Kidney (tissue), 22 donors: Measurements from ENCODE around the gene CRHR1. TPM values are rescaled to one million over a fixed set of nuclear protein-coding genes. Genes with fewer than 3 reads are reported as not detected.
A peak's percentile ranks its signal among the peaks of the same experiment; 100 is the strongest.

Experiments used
- DNase-seq, 5 donors: peaks; one replicate each; pipeline ENCODE4 v3.0.0-alpha.2; 2013 to 2020
- FAIRE-seq: peaks from 2 replicates; lab custom pipeline; 2012; peaks lifted over from hg19 to GRCh38; lab: Jason Lieb, UNC
- H3K27ac ChIP-seq, 2 donors: one replicate each; pipeline ENCODE4 v1.7.0; 2013; ENCODE audit warnings: low read depth in 2 of 2, low read length in 2 of 2, inconsistent platforms in 1 of 2
- H3K27me3 ChIP-seq: one replicate; pipeline ENCODE4 v1.7.1; 2013; ENCODE audit warnings: low read length, inconsistent platforms; ENCODE audit not compliant: control insufficient read depth, insufficient read depth
- H3K36me3 ChIP-seq, 3 donors: one replicate each; pipeline versions ENCODE4 v1.7.0 to v1.7.1; 2013; ENCODE audit warnings: low read length in 3 of 3, control low read depth in 1 of 3, inconsistent platforms in 1 of 3; ENCODE audit not compliant: insufficient read depth in 3 of 3, control insufficient read depth in 2 of 3
- H3K4me1 ChIP-seq, 3 donors: one replicate each; pipeline versions ENCODE4 v1.7.0 to v1.7.1; 2013; ENCODE audit warnings: low read length in 3 of 3, inconsistent platforms in 1 of 3, low read depth in 1 of 3; ENCODE audit not compliant: control insufficient read depth in 2 of 3, insufficient read depth in 2 of 3
- H3K4me3 ChIP-seq, 3 donors: one replicate each; pipeline versions ENCODE4 v1.7.0 to v1.8.1; 2013; ENCODE audit warnings: low read length in 3 of 3, control low read depth in 1 of 3, inconsistent platforms in 1 of 3
- H3K9ac ChIP-seq, 3 donors: one replicate each; pipeline versions ENCODE4 v1.7.0 to v1.7.1; 2013; ENCODE audit warnings: low read length in 3 of 3, control low read depth in 1 of 3, inconsistent platforms in 1 of 3
- H3K9me3 ChIP-seq, 3 donors: one replicate each; pipeline versions ENCODE4 v1.7.0 to v1.7.1; 2013; ENCODE audit warnings: low read length in 3 of 3, control low read depth in 1 of 3, inconsistent platforms in 1 of 3; ENCODE audit not compliant: control insufficient read depth in 2 of 3, insufficient read depth in 1 of 3
- intact Hi-C: fragments of 100-400 bp; cut with DNase I; formaldehyde crosslinking; loops from one replicate; pipeline ENCODE4 v1.11.1; 2022
- long read RNA-seq, 10 donors: library from polyadenylated mRNA in 1 of 10; unstranded in 1 of 10; transcript quantifications; one replicate each; pipeline ENCODE4 v2.0.0 and lab custom pipeline, GENCODE V29; 2021 to 2026
- polyA plus RNA-seq: library from polyadenylated mRNA; stranded (reverse); fragments of 350-450 nt; fragmentation: Illumina TruSeq; extraction: RNeasy Lipid Tissue Mini Kit (QIAGEN cat#74804); gene quantifications from one replicate; pipeline ENCODE4 v1.2.3, GENCODE V29; 2014; ENCODE audit warnings: low read depth, low replicate concordance; ENCODE audit not compliant: insufficient read depth
- total RNA-seq: library from RNA; stranded (reverse); fragmentation: NEBNext Ultra II Directional; extraction: Animal tissue kit (Norgen Biotek cat#: 25700); gene quantifications from one replicate; pipeline ENCODE4 v1.2.1, GENCODE V29; 2021
- TF ChIP-seq, protein P1 (sequence below): IDR thresholded peaks from 3 replicates; pipeline ENCODE4 v1.5.1; 2012; ENCODE audit warnings: mild to moderate bottlenecking, moderate library complexity, borderline replicate concordance; ENCODE audit not compliant: insufficient read depth; ENCODE audit errors: extremely low read depth
- donor health status: control.
- donor health status: control.
- donor health status: control.
- donor health status: control.
- donor health status: control.
- donor health status: DM: yes; HTN: yes; CAD: no.
- donor health status: Normal renal cell carcinoma (clear cell type).

The CRHR1 gene
- total RNA-seq: not detected
- not detected for polyA plus RNA-seq
- long read RNA-seq, donor 1: 0 reads
- long read RNA-seq, donor 2: 0 reads
- long read RNA-seq, donor 3: 0 reads
- long read RNA-seq, donor 4: 0 reads
- long read RNA-seq, donor 5: 0 reads
- long read RNA-seq, donor 6: 0 reads
- long read RNA-seq, donor 7: 0 reads
- long read RNA-seq, donor 8: 0 reads
- long read RNA-seq, donor 9: 0 reads
- long read RNA-seq, donor 10: 0 reads

GRCh38 chr17:45784293-45784740 is at the start of gene CRHR1:
CRHR1 (plus strand) TSS chr17:45784320; CDS start chr17:45784545, 225 bp downstream.
- Histone ChIP-seq H3K27ac (no peak within 1 kb of the TSS), H3K4me1 (peaks cover 0 to 5% (median 0%) of the 10 kb centered on the region in 3 donors), H3K36me3 (no peaks in the 10 kb centered on the region), H3K4me3 (peak within 1 kb of the TSS in 1 of 3 donors; percentile 32), H3K27me3 (peaks cover 14% of the 10 kb centered on the region), H3K9me3 (no peaks in the 10 kb centered on the region), H3K9ac (no peak within 1 kb of the TSS)
- intact Hi-C loops: no loop called here
- TF ChIP-seq, protein P1, sequence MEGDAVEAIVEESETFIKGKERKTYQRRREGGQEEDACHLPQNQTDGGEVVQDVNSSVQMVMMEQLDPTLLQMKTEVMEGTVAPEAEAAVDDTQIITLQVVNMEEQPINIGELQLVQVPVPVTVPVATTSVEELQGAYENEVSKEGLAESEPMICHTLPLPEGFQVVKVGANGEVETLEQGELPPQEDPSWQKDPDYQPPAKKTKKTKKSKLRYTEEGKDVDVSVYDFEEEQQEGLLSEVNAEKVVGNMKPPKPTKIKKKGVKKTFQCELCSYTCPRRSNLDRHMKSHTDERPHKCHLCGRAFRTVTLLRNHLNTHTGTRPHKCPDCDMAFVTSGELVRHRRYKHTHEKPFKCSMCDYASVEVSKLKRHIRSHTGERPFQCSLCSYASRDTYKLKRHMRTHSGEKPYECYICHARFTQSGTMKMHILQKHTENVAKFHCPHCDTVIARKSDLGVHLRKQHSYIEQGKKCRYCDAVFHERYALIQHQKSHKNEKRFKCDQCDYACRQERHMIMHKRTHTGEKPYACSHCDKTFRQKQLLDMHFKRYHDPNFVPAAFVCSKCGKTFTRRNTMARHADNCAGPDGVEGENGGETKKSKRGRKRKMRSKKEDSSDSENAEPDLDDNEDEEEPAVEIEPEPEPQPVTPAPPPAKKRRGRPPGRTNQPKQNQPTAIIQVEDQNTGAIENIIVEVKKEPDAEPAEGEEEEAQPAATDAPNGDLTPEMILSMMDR: no peak
- FAIRE-seq: no peak
- peak in 4 of 5 donors; percentile 8 to 48 (median 14) for DNase-seq

- H3K4me3 ChIP-seq: no peak overlapping the region
- intact Hi-C loops: no loop called here
- FAIRE-seq (no peak), DNase-seq (no peak)
- H3K36me3 ChIP-seq: no peaks in the 10 kb centered on the region
- H3K9ac ChIP-seq: no peak overlapping the region
- no peaks in the 10 kb centered on the region for H3K27me3 ChIP-seq
- peaks cover 0 to 24% (median 4%) of the 10 kb centered on the region in 3 donors for H3K9me3 ChIP-seq
- TF ChIP-seq, protein P1: no peak
- H3K4me1 ChIP-seq: no peaks in the 10 kb centered on the region
- H3K27ac ChIP-seq: no peak overlapping the region
Observed at GRCh38 chr17:45734598-45734997, 49.5 kb upstream of the CRHR1 start.

GRCh38 chr17:45735488-45735887 is 48.6 kb upstream of the CRHR1 start:
- Histone ChIP-seq H3K27me3 (no peaks in the 10 kb centered on the region), H3K9ac (no peak overlapping the region), H3K9me3 (peaks cover 0 to 21% (median 3%) of the 10 kb centered on the region in 3 donors), H3K4me3 (no peak overlapping the region), H3K4me1 (no peaks in the 10 kb centered on the region), H3K36me3 (no peaks in the 10 kb centered on the region), H3K27ac (no peak overlapping the region)
- FAIRE-seq: no peak
- intact Hi-C loops: no loop called here
- DNase-seq: no peak
- TF ChIP-seq, protein P1: no peak
